Ishikawa (cell line): ENCODE measurements around the gene KRT15.

Source experiments
- CEBPB ChIP-seq: IDR thresholded peaks from 2 replicates; pipeline ENCODE4 v1.6.1; 2012
- CREB1 ChIP-seq: IDR thresholded peaks from 2 replicates; pipeline ENCODE4 v1.6.1; 2012; ENCODE audit warnings: low read depth
- EGR1 ChIP-seq: IDR thresholded peaks from 2 replicates; pipeline ENCODE4 v1.6.1; 2012
- EP300 ChIP-seq: IDR thresholded peaks from 2 replicates; pipeline ENCODE4 v1.6.1; 2012; ENCODE audit warnings: borderline replicate concordance
- FOXM1 ChIP-seq: IDR thresholded peaks from 2 replicates; pipeline ENCODE4 v1.6.1; 2012; ENCODE audit warnings: low read depth, borderline replicate concordance
- MAX ChIP-seq: IDR thresholded peaks from 2 replicates; pipeline ENCODE4 v1.6.1; 2012
- NFIC ChIP-seq: IDR thresholded peaks from 2 replicates; pipeline ENCODE4 v1.6.1; 2012
- RAD21 ChIP-seq: IDR thresholded peaks from 2 replicates; pipeline ENCODE4 v1.6.1; 2012; ENCODE audit warnings: low read depth
- REST ChIP-seq: IDR thresholded peaks from 2 replicates; pipeline ENCODE4 v1.6.1; 2012; ENCODE audit warnings: low read depth, mild to moderate bottlenecking
- TAF1 ChIP-seq: IDR thresholded peaks from 2 replicates; pipeline ENCODE4 v1.6.1; 2012; ENCODE audit warnings: low read depth, mild to moderate bottlenecking
- TCF12 ChIP-seq: IDR thresholded peaks from 2 replicates; pipeline ENCODE4 v1.6.1; 2012; ENCODE audit warnings: low read depth
- TEAD4 ChIP-seq: IDR thresholded peaks from 2 replicates; pipeline ENCODE4 v1.6.1; 2012
- USF1 ChIP-seq: IDR thresholded peaks from 2 replicates; pipeline ENCODE4 v1.6.1; 2012
- YY1 ChIP-seq: IDR thresholded peaks from 2 replicates; pipeline ENCODE4 v1.6.1; 2012; ENCODE audit warnings: low read depth
- ZBTB7A ChIP-seq: IDR thresholded peaks from 2 replicates; pipeline ENCODE4 v1.6.1; 2012; ENCODE audit warnings: low read depth

The KRT15 gene

GRCh38 chr17:41474863-41475262 lies 43.8 kb downstream of the KRT15 start:
- TF ChIP-seq TCF12 (no peak), NFIC (no peak), ZBTB7A (no peak)

- no peak for TF ChIP-seq TAF1
- TF ChIP-seq CREB1, result no peak
- no peak for TF ChIP-seq EP300
- no peak for TF ChIP-seq NFIC
Observed at GRCh38 chr17:41468346-41468745, 50.3 kb downstream of the KRT15 start.

- no peak for TF ChIP-seq NFIC
- TF ChIP-seq TAF1, result no peak
- TF ChIP-seq CREB1, result no peak
- no peak for TF ChIP-seq CEBPB
- no peak for TF ChIP-seq FOXM1
- no peak for TF ChIP-seq RAD21
- TF ChIP-seq EGR1, result no peak
- TF ChIP-seq REST, result no peak
Observed at GRCh38 chr17:41467561-41467960, 51.1 kb downstream of the KRT15 start.

- TF ChIP-seq REST (no peak), TEAD4 (no peak), EP300 (no peak), CEBPB (no peak), EGR1 (no peak), USF1 (no peak), TCF12 (no peak), NFIC (no peak), TAF1 (no peak)
Observed at GRCh38 chr17:41466988-41467387, 51.7 kb downstream of the KRT15 start, which contains the start of gene KRT32. Gene KRT32, minus strand, starts transcription at chr17:41467386. Its CDS starts 61 bp downstream, at chr17:41467325.

- no peak for TF ChIP-seq TAF1
- peak; percentile 53 for TF ChIP-seq NFIC
Observed at GRCh38 chr17:41464682-41465081, 54.0 kb downstream of the KRT15 start.

GRCh38 chr17:41464173-41464572 lies 54.5 kb downstream of the KRT15 start:
- TF ChIP-seq REST, result peak; percentile 37; the same call in 1 of the 2 replicates
- TF ChIP-seq TCF12, result no peak

- TF ChIP-seq REST (no peak), MAX (no peak), USF1 (no peak), ZBTB7A (no peak), CEBPB (no peak), NFIC (no peak), EP300 (no peak), TAF1 (no peak), RAD21 (no peak), YY1 (no peak), TCF12 (no peak), TEAD4 (no peak), FOXM1 (no peak), CREB1 (no peak), EGR1 (no peak)
Observed at GRCh38 chr17:41463746-41464145, 54.9 kb downstream of the KRT15 start.
